SU-DHL-6 (cell line): ENCODE results near the gene SRGAP1.

ENCODE experiments used
- EZH2phosphoT487 ChIP-seq: fragments of 200-600 bp; sonication (generic), shearing (Covaris generic); conservative IDR thresholded peaks from 2 replicates; pipeline ENCODE4 v1.6.1; 2018; ENCODE audit warnings: mild to moderate bottlenecking, antibody characterized with exemption, low read length, moderate library complexity, mixed read lengths
- TF ChIP-seq, protein P1 (sequence below): fragments of 200-600 bp; sonication (generic); IDR thresholded peaks from one replicate; pipeline ENCODE4 v1.5.1; 2017; ENCODE audit warnings: antibody characterized with exemption, mild to moderate bottlenecking, low read length, moderate library complexity; ENCODE audit not compliant: insufficient read depth, poor library complexity, severe bottlenecking

DNA sequence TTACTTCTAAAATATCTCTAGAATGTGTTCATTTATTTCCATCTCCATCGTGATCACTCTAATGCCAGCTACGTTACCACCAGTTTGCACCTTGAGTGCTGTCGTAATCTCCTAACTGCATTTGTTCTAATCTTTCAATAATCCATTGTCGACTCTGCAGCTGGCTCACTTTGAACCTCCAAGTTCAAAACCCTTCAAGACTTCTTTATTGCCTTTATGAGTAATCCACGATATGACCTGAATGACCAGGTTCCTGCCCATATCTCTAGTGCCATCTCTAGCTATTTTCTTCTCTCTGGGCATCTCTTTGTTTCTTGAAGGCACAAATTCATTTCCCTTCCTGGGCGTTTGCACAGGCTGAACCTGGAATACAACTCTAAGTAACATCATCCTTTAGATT lies 76.7 kb downstream of the SRGAP1 start:
- TF ChIP-seq, protein P1, sequence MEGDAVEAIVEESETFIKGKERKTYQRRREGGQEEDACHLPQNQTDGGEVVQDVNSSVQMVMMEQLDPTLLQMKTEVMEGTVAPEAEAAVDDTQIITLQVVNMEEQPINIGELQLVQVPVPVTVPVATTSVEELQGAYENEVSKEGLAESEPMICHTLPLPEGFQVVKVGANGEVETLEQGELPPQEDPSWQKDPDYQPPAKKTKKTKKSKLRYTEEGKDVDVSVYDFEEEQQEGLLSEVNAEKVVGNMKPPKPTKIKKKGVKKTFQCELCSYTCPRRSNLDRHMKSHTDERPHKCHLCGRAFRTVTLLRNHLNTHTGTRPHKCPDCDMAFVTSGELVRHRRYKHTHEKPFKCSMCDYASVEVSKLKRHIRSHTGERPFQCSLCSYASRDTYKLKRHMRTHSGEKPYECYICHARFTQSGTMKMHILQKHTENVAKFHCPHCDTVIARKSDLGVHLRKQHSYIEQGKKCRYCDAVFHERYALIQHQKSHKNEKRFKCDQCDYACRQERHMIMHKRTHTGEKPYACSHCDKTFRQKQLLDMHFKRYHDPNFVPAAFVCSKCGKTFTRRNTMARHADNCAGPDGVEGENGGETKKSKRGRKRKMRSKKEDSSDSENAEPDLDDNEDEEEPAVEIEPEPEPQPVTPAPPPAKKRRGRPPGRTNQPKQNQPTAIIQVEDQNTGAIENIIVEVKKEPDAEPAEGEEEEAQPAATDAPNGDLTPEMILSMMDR: no peak
- TF ChIP-seq EZH2phosphoT487: no peak
